Mesangial cell (primary cell): ENCODE data around the gene KRTAP5-8. TPM values are rescaled to one million over a fixed set of nuclear protein-coding genes. Genes with fewer than 3 reads are reported as not detected.

Experiments used
- total RNA-seq: library from RNA; depleted of rRNA; stranded (reverse); fragments of >200 nt; gene quantifications from 2 replicates; pipeline ENCODE4 v1.2.3, GENCODE V29; 2015

The KRTAP5-8 gene, protein sequence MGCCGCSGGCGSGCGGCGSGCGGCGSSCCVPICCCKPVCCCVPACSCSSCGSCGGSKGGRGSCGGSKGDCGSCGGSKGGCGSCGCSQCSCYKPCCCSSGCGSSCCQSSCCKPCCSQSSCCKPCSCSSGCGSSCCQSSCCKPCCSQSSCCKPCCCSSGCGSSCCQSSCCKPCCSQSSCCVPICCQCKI
- not detected in 2 replicates for total RNA-seq

DNA sequence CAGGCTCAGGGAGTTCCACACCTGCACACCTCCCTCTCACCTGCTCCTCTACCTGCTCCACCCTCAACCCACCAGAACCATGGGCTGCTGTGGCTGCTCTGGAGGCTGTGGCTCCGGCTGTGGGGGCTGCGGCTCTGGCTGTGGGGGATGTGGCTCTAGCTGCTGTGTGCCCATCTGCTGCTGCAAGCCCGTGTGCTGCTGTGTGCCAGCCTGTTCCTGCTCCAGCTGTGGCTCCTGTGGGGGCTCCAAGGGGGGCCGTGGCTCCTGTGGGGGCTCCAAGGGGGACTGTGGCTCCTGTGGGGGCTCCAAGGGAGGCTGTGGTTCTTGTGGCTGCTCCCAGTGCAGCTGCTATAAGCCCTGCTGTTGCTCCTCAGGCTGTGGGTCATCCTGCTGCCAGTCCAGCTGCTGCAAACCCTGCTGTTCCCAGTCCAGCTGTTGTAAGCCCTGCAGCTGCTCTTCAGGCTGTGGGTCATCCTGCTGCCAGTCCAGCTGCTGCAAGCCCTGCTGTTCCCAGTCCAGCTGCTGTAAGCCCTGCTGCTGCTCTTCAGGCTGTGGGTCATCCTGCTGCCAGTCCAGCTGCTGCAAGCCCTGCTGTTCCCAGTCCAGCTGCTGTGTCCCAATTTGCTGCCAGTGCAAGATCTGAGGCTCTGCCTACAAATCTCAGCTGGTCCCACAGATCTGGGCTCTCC, at the start of gene KRTAP5-8:
KRTAP5-8 (plus strand) TSS at position 49 of the 689 bp plus-strand sequence; CDS start at position 80, 31 bp downstream.

DNA sequence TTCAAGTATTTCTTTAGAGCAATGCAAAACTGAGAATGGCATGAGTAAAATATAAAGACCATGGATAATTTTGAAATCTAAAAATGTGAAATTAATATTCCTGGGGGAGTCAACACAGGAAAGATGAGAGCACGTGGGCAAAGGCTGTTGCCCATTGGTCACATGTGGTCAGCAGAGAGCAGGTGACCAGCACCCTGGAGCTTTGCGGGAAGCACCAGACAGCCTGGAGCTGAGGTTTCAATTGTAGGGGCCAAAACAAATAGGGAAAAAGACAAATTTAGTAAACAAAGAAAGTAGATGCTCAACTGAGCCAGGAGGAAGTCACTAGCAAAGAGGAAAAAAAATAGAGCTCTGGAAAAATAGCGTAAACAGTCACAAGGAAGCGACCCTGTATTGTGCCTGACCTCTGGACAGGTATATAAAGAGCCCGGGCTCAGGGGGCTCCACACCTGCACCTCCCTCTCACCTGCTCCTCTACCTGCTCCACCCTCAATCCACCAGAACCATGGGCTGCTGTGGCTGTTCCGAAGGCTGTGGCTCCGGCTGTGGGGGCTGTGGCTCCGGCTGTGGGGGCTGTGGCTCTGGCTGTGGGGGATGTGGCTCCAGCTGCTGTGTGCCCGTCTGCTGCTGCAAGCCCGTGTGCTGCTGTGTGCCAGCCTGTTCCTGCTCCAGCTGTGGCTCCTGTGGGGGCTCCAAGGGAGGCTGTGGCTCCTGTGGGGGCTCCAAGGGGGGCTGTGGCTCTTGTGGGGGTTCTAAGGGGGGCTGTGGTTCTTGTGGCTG, 10.8 kb upstream of the KRTAP5-8 start, which contains the start of gene KRTAP5-7:
KRTAP5-7 (plus strand) TSS at position 472 of the 780 bp plus-strand sequence; CDS start at position 506, 34 bp downstream.

DNA sequence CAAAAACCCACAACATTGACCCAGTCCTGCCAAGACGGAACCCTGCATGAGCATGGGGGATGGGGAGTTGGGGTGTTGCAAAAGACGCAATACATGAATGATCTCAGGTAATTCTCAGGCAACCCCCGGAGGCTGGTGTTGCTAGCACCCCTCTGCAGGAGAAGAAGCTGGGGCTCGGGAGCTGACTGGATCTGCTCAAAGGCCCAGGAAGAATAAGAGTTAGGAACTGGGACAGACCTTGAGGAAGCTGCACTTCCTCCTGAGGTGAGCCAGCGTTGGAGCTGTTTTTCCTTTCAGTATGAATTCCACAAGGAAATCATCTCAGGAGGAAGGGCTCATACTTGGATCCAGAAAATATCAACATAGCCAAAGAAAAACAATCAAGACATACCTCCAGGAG, 10.3 kb downstream of the KRTAP5-8 start, which contains the start of gene KRTAP5-9:
KRTAP5-9 (plus strand) TSS at position 301 of the 400 bp plus-strand sequence. CDS start 238 bp downstream, outside the sequence.

DNA sequence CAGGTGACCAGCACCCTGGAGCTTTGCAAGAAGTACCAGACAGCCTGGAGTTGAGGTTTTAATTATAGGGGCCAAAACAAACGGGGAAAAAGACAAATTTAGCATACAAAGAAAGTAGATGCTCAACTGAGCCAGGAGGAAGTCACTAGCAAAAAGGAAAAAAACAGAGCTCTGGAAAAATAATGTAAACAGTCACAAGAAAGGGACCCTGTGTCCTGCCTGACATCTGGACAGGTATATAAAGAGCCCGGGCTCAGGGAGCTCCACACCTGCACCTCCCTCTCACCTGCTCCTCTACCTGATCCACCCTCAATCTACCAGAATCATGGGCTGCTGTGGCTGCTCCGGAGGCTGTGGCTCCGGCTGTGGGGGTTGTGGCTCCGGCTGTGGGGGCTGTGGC, 27.4 kb downstream of the KRTAP5-8 start, which contains the start of gene KRTAP5-10:
KRTAP5-10 (plus strand) TSS at position 301 of the 400 bp plus-strand sequence; CDS start at position 326, 25 bp downstream.

DNA sequence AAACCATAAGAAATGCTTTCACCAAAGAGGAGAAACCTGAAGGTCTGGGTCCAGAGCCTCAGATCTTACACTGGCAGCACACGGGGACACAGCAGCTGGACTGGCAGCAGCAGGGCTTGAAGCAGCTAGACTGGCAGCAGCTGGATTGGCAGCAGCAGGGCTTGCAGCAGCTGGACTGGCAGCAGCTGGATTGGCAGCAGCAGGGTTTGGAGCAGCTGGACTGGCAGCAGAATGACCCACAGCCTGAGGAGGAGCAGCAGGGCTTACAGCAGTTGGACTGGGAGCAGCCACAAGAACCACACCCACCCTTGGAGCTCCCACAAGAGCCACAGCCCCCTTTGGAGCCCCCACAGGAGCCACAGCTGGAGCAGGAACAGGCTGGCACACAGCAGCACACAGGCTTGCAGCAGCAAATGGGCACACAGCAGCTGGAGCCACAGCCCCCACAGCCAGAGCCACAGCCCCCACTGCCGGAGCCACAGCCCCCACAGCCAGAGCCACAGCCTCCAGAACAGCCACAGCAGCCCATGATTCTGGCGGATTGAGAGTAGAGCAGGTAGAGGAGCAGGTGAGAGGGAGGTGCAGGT, 44.6 kb downstream of the KRTAP5-8 start, which contains the start of gene KRTAP5-11:
KRTAP5-11 (minus strand) TSS at position 567 of the 587 bp plus-strand sequence; CDS start at position 529, 38 bp downstream.

Other genes starting within 250 kb of the KRTAP5-8 start
- gene DHCR7, start 89.6 kb upstream of the KRTAP5-8 start, total RNA-seq = 113 and 115 TPM in 2 replicates
- 46.3 and 75.6 TPM in 2 replicates for gene NADSYN1, start 84.8 kb upstream of the KRTAP5-8 start, total RNA-seq
- not detected in 2 replicates for gene KRTAP5-7, start 10.8 kb upstream of the KRTAP5-8 start, total RNA-seq
- 0.33 TPM in 1 of 2 replicates, not detected in the other for gene KRTAP5-9, start 10.4 kb downstream of the KRTAP5-8 start, total RNA-seq
- gene KRTAP5-10, start 27.5 kb downstream of the KRTAP5-8 start, total RNA-seq = not detected in 2 replicates
- not detected in 2 replicates for gene KRTAP5-11, start 44.9 kb downstream of the KRTAP5-8 start, total RNA-seq